Mucosa of stomach (tissue), 1 donor: Measurements from ENCODE around the gene ATAD3A.
A peak's percentile ranks its signal among the peaks of the same experiment; 100 is the strongest.
"Not testable (repeated sequence)": the region's sequence is repeated elsewhere in the genome, so short reads cannot be mapped to it uniquely, and the experiment has no call there.

Experiments used
- H3K27me3 ChIP-seq: one replicate; pipeline ENCODE4 v1.7.0; 2013; ENCODE audit warnings: mild to moderate bottlenecking, low read length; ENCODE audit not compliant: control insufficient read depth, insufficient read depth
- H3K36me3 ChIP-seq: one replicate; pipeline ENCODE4 v1.7.0; 2013; ENCODE audit warnings: low read length; ENCODE audit not compliant: control insufficient read depth, insufficient read depth
- H3K4me1 ChIP-seq: one replicate; pipeline ENCODE4 v1.7.0; 2013; ENCODE audit warnings: mild to moderate bottlenecking, low read length; ENCODE audit not compliant: control insufficient read depth, insufficient read depth
- H3K4me3 ChIP-seq: one replicate; pipeline ENCODE4 v1.7.0; 2013; ENCODE audit warnings: low read length
- H3K9ac ChIP-seq: one replicate; pipeline ENCODE4 v1.7.0; 2013; ENCODE audit warnings: mild to moderate bottlenecking, low read length, moderate library complexity
- H3K9me3 ChIP-seq: one replicate; pipeline ENCODE4 v1.7.0; 2013; ENCODE audit warnings: mild to moderate bottlenecking, low read length, moderate library complexity; ENCODE audit not compliant: control insufficient read depth
- donor health status: Pancreatic carcinoma.

ATAD3A gene

DNA sequence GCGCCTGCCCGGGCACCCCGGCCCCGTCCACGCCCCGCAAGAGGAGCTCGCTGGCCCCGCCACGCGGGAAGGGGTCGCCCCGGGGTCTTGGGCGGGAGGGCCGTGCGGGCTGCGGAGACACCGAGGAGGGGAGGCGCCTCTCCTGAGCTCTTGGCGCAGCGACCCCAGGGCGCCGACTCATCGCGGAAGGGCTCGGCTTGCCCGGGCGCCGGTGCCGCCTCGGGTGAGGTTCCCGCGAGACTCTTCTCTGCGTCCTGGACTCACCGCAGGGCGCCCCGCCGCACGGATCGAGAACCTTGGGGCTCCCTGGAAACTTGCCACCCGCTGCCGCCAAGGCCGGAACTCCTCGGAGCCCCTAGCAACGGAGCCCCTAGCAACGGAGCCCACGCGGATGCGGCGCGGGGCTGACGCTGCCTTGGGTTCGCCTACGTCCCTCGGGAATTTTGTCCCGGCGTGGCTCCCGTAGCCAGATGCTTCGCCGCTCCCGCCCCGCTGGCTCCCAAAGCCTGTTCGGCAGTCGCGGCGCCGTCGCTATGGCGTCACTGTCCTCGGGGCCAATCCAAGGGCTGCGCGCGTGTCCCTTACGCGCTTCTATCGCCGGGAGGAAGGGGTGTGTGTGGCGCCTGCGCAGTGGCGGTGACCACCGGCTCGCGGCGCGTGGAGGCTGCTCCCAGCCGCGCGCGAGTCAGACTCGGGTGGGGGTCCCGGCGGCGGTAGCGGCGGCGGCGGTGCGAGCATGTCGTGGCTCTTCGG, at the start of gene ATAD3A:
ATAD3A (plus strand) TSS at position 630 of the 753 bp plus-strand sequence; CDS start at position 737, 107 bp downstream.
- peaks cover 4% of the 10 kb centered on the region for H3K4me1 ChIP-seq
- no peaks in the 10 kb centered on the region for H3K9me3 ChIP-seq
- H3K4me3 ChIP-seq, result peak within 1 kb of the TSS; percentile 67
- no peaks in the 10 kb centered on the region for H3K27me3 ChIP-seq
- H3K36me3 ChIP-seq, result no peaks in the 10 kb centered on the region
- H3K9ac ChIP-seq, result peak within 1 kb of the TSS; percentile 84

DNA sequence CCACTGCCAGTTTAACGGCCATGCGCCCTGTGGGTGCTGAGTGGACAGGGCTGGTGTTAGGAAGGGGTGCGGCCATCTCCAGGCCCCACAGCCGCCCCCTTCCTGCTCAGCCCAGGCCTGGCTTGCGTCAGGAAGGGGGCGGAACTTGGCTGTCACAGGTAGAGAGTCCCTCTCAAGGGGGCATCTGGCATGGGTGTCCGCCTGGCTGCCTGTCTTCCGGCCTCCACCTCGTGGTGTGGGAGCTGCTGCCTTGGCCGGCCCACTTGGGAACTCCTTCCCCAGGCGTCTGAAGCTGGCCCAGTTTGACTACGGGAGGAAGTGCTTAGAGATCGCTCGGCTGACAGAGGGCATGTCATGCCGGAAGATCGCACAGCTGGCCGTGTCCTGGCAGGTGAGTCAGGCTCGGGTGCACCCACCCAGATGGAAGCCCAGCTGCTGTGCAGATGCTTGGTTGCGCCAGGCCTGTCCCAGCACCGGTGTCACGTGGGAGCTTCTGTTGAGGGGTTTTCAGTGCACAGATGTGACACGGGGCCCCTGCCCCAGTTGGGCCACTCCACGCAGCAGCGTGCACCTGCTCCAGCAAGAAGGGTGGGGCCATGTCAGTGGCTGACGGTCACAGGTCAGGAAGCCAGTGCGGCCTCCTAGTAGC, 49.5 kb upstream of the ATAD3A start:
- Histone ChIP-seq H3K36me3 (no peaks in the 10 kb centered on the region), H3K4me3 (no peak overlapping the region), H3K9ac (no peak overlapping the region), H3K4me1 (peaks cover 3% of the 10 kb centered on the region), H3K9me3 (no peaks in the 10 kb centered on the region), H3K27me3 (no peaks in the 10 kb centered on the region)

DNA sequence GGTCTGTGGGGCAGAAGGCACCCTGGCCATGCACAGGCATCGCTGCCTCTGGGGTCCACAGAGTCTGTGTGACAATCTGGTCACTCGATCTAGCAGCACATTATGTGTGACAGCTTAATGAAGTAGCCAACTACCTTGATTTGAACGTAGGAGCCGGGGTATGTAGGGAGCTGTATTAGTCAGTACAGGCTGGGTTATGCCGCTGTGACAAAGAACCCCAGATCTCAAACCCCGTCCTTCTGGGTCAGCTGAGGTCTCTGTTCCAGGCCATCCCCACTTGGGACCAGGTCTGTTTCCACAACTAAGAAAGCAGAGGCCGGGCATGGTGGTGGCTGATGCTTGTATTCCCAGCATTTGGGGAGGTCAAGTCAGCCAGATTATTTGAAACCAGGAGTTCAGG, 48.6 kb upstream of the ATAD3A start:
- Histone ChIP-seq H3K27me3 (no peaks in the 10 kb centered on the region), H3K4me1 (peaks cover 3% of the 10 kb centered on the region), H3K36me3 (no peaks in the 10 kb centered on the region), H3K9me3 (no peaks in the 10 kb centered on the region), H3K9ac (no peak overlapping the region), H3K4me3 (no peak overlapping the region)

DNA sequence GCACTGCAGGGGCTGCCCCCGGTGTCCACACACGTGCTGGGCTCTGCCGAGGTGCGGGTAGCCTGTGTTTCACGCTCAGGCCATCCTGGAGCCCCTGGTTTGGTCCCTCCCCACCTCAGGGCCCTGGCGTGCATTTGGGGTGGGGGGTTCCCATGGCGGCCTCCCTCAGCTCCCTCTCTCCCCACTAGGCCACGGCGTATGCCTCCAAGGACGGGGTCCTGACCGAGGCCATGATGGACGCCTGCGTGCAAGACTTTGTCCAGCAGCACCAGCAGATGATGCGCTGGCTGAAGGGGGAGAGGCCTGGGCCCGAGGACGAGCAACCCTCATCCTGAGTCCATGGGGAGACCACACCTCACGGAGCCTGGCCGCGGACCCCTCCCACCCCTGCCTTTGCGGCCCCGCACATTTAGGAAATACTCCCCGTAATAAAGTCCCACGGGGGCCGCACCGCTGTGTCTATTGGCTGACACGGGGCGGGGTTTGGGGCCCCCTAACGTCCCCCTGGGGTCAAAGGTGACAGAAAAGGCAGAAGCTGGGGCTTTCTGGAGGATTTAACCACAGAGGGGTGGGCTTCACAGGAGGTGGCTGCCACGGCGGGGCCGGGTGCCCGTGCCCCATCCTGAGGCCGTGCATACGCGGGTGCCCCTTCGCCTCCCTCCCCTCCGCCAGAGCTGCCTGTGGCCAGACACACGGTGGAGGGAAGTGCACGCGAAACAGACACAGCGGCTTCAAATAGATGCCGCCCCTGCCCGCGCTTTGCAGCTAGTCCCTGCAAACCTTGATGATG, 43.6 kb upstream of the ATAD3A start:
- not testable (repeated sequence) for H3K36me3 ChIP-seq, H3K9me3 ChIP-seq, H3K27me3 ChIP-seq, H3K9ac ChIP-seq, H3K4me3 ChIP-seq, H3K4me1 ChIP-seq

DNA sequence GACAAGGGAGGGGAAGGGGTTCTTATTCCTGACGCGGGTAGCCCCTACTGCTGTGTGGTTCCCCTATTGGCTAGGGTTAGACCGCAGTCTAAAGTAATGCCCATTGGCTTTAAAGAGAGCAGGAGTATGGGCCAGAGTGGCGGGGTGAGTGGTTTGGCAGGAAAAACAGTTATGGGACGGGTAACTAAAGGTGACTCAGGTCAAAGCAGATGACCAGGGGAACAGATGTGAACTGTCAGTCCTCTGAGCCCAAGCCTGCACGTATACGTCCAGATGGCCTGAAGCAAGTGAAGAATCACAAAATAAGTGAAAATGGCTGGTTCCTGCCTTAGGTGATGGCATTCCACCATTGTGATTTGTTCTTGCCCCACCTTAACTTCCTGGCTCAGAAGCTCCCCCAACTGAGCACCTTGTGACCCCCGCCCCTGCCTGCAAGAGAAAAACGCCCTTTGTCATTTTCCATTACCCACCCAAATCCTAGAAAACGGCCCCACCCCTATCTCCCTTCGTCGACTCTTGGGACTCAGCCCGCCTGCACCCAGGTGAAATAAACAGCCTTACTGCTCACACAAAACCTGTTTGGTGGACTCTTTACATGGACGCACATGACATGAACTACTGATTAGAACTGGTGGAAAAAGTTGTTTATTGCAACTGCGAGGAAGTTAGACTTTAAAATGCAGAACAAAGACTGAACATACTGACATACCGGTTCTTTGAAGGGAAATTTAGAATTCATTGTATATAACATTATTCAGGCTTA, 41.2 kb upstream of the ATAD3A start:
- no peaks in the 10 kb centered on the region for H3K27me3 ChIP-seq
- H3K36me3 ChIP-seq, result no peaks in the 10 kb centered on the region
- peaks cover 8% of the 10 kb centered on the region for H3K4me1 ChIP-seq
- H3K9ac ChIP-seq, result peak overlapping the region; percentile 77
- no peaks in the 10 kb centered on the region for H3K9me3 ChIP-seq
- H3K4me3 ChIP-seq, result peak overlapping the region; percentile 66

DNA sequence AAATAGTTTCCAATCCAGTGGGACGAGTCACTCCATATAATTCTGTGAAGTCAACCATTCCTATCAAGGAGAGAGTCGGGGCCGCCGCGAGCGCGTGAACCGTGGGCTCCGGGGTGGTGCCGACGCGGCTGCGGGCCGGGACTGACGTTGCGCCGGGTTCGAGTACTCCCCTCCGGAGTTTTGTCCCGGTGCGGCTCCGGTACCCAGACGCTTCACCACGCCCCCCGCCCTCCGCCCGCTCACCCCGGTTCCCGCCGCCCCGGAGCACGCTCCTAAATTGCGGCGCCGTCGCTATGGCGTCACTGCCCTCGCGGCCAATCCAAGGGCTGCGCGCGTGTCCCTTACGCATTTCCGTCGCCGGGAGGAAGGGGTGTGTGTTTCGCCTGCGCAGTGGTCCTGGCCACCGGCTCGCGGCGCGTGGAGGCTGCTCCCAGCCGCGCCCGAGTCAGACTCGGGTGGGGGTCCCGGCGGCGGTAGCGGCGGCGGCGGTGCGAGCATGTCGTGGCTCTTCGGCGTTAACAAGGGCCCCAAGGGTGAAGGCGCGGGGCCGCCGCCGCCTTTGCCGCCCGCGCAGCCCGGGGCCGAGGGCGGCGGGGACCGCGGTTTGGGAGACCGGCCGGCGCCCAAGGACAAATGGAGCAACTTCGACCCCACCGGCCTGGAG, 40.4 kb upstream of the ATAD3A start, which contains the start of gene ATAD3B:
ATAD3B (plus strand) TSS at position 377 of the 664 bp plus-strand sequence; CDS start at position 497, 120 bp downstream.
- Histone ChIP-seq H3K9ac (peak within 1 kb of the TSS; percentile 77), H3K9me3 (no peaks in the 10 kb centered on the region), H3K27me3 (no peaks in the 10 kb centered on the region), H3K36me3 (no peaks in the 10 kb centered on the region), H3K4me1 (peaks cover 8% of the 10 kb centered on the region), H3K4me3 (peak within 1 kb of the TSS; percentile 66)

DNA sequence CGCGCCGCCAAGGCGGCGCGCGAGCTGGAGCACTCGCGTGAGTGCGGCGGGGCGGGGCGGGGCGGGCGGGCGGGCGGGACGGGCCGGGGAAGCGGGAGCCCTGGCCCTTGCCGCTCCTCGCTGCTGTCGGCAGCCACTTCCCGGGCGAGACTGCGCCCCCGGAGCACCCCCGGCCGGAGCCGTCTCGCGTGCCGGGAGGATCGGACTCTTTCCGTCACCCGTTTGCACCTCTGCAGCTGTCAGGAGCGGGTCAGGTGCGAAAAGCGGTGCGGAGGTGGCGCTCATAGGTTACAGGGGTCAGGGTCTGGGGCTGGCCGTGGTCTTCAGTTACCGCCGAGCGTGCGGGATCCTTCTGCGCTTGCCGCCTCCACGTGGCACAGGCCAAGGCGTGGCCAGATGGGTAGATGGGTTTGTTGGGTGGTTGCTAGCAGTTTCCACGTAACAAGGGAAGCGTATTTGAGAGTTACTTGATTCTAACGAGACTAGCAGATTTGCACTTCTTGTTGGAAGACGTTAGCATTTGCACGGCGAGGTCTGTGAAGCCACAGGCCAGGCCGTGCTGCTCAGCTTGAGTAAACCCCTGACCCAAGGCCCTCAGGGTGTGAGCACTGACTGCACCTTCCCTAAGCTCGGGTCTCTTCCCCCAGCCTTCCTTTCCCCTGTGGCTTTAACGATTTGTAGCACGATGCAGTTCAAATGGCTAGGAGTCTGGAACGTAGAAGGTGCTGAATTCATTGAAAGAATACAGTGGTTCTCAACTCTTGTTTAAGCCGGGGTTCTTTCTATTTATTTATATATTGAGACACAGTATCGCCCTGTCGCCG, 39.7 kb upstream of the ATAD3A start:
- H3K4me1 ChIP-seq, H3K27me3 ChIP-seq, H3K36me3 ChIP-seq, H3K9me3 ChIP-seq: not testable (repeated sequence)
- Histone ChIP-seq H3K9ac (peak overlapping the region; percentile 39), H3K4me3 (peak overlapping the region; percentile 19)

DNA sequence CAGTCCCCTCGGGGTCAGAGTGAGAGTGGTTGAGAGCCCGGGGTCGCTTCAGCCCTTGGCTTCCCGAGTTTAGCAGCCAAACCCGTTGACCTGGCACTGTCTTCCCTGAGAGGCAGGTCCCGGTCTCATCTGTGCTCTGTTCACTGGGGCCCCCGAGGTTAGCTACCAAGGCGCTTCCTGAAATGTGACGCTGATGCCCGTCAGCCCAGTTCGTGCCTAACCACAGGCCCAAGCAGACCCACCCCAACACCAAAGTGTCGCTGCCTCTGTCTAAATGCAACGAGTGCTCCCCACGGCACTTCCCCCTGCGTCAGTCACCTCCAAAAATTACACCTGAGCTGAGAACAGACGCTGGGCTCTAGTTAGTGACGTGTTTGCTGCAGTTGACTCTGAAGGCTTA, 36.0 kb upstream of the ATAD3A start:
- not testable (repeated sequence) for H3K9me3 ChIP-seq, H3K9ac ChIP-seq, H3K4me3 ChIP-seq, H3K36me3 ChIP-seq, H3K27me3 ChIP-seq, H3K4me1 ChIP-seq

DNA sequence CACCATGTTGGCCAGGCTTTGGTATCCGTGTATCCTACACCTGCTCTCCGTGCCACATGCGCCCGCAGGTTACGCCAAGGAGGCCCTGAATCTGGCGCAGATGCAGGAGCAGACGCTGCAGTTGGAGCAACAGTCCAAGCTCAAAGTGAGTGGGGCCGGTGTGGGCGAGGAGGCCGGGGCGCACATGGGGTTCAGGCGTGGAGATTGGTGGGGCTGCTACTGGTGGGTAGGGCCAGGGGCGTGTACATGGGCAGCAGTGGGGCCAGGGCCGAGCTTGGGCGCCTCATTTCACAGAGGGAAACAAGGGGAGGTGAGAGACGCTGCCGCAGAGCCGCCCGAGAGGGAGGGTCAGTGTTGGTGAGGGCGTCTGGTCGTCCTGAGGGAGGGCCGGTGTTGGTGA, 34.8 kb upstream of the ATAD3A start:
- Histone ChIP-seq H3K4me3 (no peak overlapping the region), H3K9ac (no peak overlapping the region), H3K9me3 (no peaks in the 10 kb centered on the region), H3K4me1 (peaks cover 8% of the 10 kb centered on the region), H3K36me3 (peaks cover 7% of the 10 kb centered on the region), H3K27me3 (no peaks in the 10 kb centered on the region)

DNA sequence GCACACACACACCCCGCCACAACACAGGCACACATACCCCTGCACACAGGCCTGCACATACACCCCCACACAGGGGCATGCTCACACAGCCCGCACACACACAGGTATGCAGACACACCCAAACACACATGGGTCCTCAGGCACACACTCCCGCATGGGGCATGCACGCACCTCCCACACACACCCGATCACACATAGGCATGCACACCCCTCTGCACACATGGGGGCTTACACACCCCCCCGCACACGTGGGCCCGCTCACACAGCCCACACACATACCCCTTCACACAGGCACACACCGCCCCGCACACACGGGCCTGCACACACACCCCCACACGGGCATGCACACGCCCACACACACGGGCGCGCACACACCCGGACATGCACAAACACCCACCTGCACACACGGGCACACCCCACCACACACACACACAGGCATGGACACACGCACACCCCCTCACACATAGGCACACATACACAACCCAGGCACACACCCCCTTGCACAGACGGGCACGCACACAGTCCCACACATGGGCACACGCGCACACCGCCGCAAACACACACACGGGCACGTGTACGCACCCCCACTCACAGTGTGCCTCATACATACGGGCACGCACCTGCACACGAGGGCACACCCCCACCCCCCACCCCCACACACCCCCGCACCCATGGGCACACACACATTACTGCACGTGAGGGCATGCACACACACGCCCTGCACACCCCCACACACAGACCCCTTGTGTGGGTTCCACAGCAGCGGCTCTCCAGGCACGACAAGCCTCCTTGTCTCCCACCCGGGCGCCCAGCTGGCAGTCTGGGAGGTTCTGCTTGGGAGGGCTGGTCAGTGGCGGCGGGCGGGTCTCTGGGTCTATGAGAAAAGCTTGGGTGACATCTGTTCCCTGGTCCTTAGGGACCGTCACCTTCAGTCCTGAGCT, 32.1 kb upstream of the ATAD3A start:
- no peaks in the 10 kb centered on the region for H3K9me3 ChIP-seq
- no peak overlapping the region for H3K9ac ChIP-seq
- H3K36me3 ChIP-seq, result peaks cover 7% of the 10 kb centered on the region
- no peak overlapping the region for H3K4me3 ChIP-seq
- no peaks in the 10 kb centered on the region for H3K27me3 ChIP-seq
- no peaks in the 10 kb centered on the region for H3K4me1 ChIP-seq
